Activated T-helper 17 cell treated with anti-CD3 and anti-CD28 coated beads, Interleukin-2, amount 50 U/mL, for 72 hours (primary cell): ENCODE measurements around the gene PNPLA6. TPM values are rescaled to one million over a fixed set of nuclear protein-coding genes. Genes with fewer than 3 reads are reported as not detected.
"Not testable (repeated sequence)": the region's sequence is repeated elsewhere in the genome, so short reads cannot be mapped to it uniquely, and the experiment has no call there.

Experiments
- ATAC-seq: fragments of 150-1000 bp; cut with Tn5 transposase; replicated peaks from 2 replicates; pipeline ENCODE4 v1.10.0; 2021; ENCODE audit warnings: mild to moderate bottlenecking, moderate library complexity
- H3K27ac Mint-ChIP-seq: one replicate; pipeline ENCODE4 v1.8.0; 2022; ENCODE audit warnings: mixed read lengths
- H3K27me3 Mint-ChIP-seq: one replicate; pipeline ENCODE4 v1.8.0; 2022; ENCODE audit warnings: mixed read lengths
- H3K36me3 Mint-ChIP-seq: one replicate; pipeline ENCODE4 v1.8.0; 2022; ENCODE audit warnings: low read depth, mild to moderate bottlenecking, mixed read lengths
- H3K4me1 Mint-ChIP-seq: one replicate; pipeline ENCODE4 v1.8.0; 2022; ENCODE audit warnings: mixed read lengths
- H3K4me3 Mint-ChIP-seq: one replicate; pipeline ENCODE4 v1.8.0; 2022; ENCODE audit warnings: mild to moderate bottlenecking, mixed read lengths
- H3K9me3 Mint-ChIP-seq: one replicate; pipeline ENCODE4 v1.8.0; 2022; ENCODE audit warnings: mixed read lengths
- total RNA-seq, 2 donors: library from RNA; stranded (reverse); gene quantifications; one replicate each; pipeline ENCODE4 v1.2.3, GENCODE V29; 2022

The PNPLA6 gene
- total RNA-seq, 2 donors from 2014 or later, result 146 to 163 TPM

DNA sequence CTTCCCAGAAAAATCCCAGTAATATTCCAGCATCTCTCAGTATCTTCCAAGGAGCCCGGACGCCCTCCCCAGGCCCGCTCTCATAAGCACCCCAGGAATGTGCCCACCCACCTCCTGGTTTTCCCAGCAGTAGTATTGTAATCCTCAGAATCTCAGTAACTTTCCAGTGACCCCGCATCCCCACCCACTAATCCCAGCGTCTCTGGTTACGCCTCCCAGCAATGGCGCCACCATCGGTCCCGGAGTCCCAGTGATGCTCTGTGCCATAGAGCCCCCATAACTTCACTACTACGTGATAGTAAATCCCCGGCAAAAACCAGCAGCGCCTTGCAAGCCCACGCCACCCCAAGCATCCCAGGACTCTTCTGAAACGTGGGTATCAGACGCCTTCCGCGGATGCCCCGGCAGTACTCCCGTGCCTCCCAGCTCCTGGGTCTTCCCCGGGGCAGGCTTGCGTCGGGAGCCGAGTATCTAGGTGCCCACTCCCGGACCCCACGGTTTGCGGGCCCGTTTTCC lies 928 bp upstream of the PNPLA6 start:
- H3K9me3 Mint-ChIP-seq, result no peaks in the 10 kb centered on the region
- no peaks in the 10 kb centered on the region for H3K4me1 Mint-ChIP-seq
- peak overlapping the region; percentile 98 for H3K4me3 Mint-ChIP-seq
- peak overlapping the region; percentile 95 for H3K27ac Mint-ChIP-seq
- H3K36me3 Mint-ChIP-seq, result peaks cover 35% of the 10 kb centered on the region
- peak; percentile 22 for ATAC-seq
- H3K27me3 Mint-ChIP-seq, result no peaks in the 10 kb centered on the region

DNA sequence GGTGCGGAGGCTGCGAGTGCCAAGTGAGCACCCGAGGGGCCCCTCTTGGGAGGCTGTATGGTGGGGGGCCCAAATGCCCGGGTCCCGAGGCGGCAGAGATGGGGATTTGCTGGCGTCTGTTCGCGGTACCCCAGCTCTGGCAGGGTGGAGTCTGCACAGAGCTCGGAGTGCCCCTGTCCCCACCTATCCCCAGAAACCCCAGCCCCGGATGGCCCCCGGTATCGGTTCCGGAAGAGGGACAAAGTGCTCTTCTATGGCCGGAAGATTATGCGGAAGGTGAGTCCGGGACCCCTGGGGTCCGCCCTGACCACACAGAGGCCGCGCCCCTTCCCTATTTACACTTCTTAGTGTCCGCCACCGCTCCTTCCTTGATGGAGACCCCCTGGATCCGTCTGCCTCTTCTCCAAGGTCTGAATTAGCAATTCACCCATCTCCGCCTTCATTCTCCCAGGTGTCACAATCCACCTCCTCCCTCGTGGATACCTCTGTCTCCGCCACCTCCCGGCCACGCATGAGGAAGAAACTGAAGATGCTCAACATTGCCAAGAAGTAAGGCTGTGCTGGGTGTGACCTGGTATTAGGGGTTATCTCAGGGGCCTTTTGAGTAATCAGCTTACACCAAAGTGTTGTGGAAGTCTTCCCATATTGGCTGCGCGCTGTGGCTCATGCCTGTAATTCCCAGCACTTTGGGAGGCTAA lies 630 bp downstream of the PNPLA6 start:
- H3K4me1 Mint-ChIP-seq, result no peaks in the 10 kb centered on the region
- H3K27ac Mint-ChIP-seq, result peak overlapping the region; percentile 95
- no peaks in the 10 kb centered on the region for H3K9me3 Mint-ChIP-seq
- ATAC-seq, result no peak
- H3K27me3 Mint-ChIP-seq, result no peaks in the 10 kb centered on the region
- peaks cover 46% of the 10 kb centered on the region for H3K36me3 Mint-ChIP-seq
- peak overlapping the region; percentile 98 for H3K4me3 Mint-ChIP-seq

- H3K4me3 Mint-ChIP-seq, ATAC-seq, H3K27ac Mint-ChIP-seq, H3K9me3 Mint-ChIP-seq, H3K4me1 Mint-ChIP-seq, H3K27me3 Mint-ChIP-seq: not testable (repeated sequence)
- H3K36me3 Mint-ChIP-seq, result peaks cover 70% of the 10 kb centered on the region
Observed at GRCh38 chr19:7538990-7539389, 3.5 kb downstream of the PNPLA6 start.

GRCh38 chr19:7539827-7540425 lies 4.4 kb downstream of the PNPLA6 start:
- Mint-ChIP-seq H3K27me3 (no peaks in the 10 kb centered on the region), H3K36me3 (peaks cover 72% of the 10 kb centered on the region), H3K27ac (no peak overlapping the region), H3K9me3 (no peaks in the 10 kb centered on the region), H3K4me1 (no peaks in the 10 kb centered on the region), H3K4me3 (no peak overlapping the region)
- ATAC-seq, result no peak

GRCh38 chr19:7540761-7541474 lies 5.4 kb downstream of the PNPLA6 start:
- Mint-ChIP-seq H3K9me3 (no peaks in the 10 kb centered on the region), H3K4me1 (peaks cover 3% of the 10 kb centered on the region), H3K27ac (no peak overlapping the region), H3K27me3 (no peaks in the 10 kb centered on the region), H3K4me3 (no peak overlapping the region), H3K36me3 (peaks cover 72% of the 10 kb centered on the region)
- peak; percentile 65 for ATAC-seq

- H3K9me3 Mint-ChIP-seq, result no peaks in the 10 kb centered on the region
- no peak for ATAC-seq
- no peak overlapping the region for H3K4me3 Mint-ChIP-seq
- H3K27me3 Mint-ChIP-seq, result no peaks in the 10 kb centered on the region
- no peak overlapping the region for H3K27ac Mint-ChIP-seq
- H3K4me1 Mint-ChIP-seq, result peaks cover 6% of the 10 kb centered on the region
- H3K36me3 Mint-ChIP-seq, result peaks cover 72% of the 10 kb centered on the region
Observed at GRCh38 chr19:7541475-7541824, 5.9 kb downstream of the PNPLA6 start.

DNA sequence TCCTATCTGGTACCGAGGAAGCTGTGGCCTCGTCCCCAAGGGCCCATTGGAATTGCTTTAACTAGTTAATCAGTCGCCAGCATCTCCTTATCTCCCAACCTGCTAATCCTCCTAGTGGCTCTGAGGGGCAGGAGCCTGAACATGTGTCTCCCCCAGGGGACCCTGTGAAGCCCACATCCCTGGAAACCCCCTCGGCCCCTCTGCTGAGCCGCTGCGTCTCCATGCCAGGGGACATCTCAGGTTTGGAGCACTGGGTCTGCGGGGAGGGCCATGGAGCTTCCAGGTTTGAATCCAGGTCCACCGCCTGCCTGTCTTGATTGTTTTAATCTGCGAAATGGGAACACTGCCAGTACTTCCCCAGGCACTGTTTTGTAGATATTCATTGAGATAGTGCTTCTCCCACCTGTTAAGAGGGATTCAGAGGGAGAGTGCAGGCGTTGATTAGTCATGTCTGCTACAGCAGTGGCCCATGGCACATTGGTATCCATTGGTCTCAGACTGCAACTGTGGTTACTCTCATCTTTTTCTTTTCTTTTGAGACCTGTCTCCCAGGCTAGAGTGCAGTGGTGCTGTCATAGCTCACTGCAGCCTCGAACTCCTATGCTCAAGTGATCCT lies 6.4 kb downstream of the PNPLA6 start:
- no peaks in the 10 kb centered on the region for H3K9me3 Mint-ChIP-seq
- H3K27me3 Mint-ChIP-seq, result no peaks in the 10 kb centered on the region
- no peak overlapping the region for H3K4me3 Mint-ChIP-seq
- peaks cover 6% of the 10 kb centered on the region for H3K4me1 Mint-ChIP-seq
- no peak for ATAC-seq
- H3K27ac Mint-ChIP-seq, result no peak overlapping the region
- H3K36me3 Mint-ChIP-seq, result peaks cover 67% of the 10 kb centered on the region

DNA sequence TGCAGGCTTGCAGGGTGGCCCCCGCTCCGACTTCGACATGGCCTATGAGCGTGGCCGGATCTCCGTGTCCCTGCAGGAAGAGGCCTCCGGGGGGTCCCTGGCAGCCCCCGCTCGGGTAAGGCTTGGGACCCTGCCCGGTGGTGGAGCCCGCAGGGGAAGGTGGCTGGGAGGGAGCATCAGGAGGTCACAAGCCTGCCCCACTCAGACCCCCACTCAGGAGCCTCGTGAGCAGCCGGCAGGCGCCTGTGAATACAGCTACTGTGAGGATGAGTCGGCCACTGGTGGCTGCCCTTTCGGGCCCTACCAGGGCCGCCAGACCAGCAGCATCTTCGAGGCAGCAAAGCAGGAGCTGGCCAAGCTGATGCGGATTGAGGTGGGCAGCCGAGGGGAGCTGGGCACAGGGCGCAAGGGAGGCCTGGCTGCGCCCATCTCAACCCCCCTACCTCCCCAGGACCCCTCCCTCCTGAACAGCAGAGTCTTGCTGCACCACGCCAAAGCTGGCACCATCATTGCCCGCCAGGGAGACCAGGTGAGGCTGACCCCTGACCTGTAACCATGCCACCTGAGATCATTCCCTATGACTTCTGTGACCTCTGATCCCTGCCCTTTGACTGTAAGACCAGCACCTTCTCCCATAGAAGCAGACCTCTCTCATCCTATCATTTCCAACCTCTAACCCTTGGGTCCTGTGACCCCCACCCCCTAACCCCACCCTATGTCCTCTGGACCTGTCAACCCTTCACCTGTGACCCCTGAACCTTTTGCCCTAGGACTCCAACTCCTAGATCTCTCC lies 7.2 kb downstream of the PNPLA6 start:
- Mint-ChIP-seq H3K27me3 (no peaks in the 10 kb centered on the region), H3K27ac (peak overlapping the region; percentile 51), H3K4me1 (peaks cover 6% of the 10 kb centered on the region), H3K4me3 (no peak overlapping the region), H3K36me3 (peaks cover 68% of the 10 kb centered on the region), H3K9me3 (no peaks in the 10 kb centered on the region)
- ATAC-seq, result no peak

- no peak for ATAC-seq
- H3K27ac Mint-ChIP-seq, result peak overlapping the region; percentile 36
- H3K4me1 Mint-ChIP-seq, result peaks cover 6% of the 10 kb centered on the region
- no peaks in the 10 kb centered on the region for H3K9me3 Mint-ChIP-seq
- peaks cover 62% of the 10 kb centered on the region for H3K36me3 Mint-ChIP-seq
- H3K27me3 Mint-ChIP-seq, result no peaks in the 10 kb centered on the region
- H3K4me3 Mint-ChIP-seq, result no peak overlapping the region
Observed at GRCh38 chr19:7544626-7545025, 9.1 kb downstream of the PNPLA6 start.

DNA sequence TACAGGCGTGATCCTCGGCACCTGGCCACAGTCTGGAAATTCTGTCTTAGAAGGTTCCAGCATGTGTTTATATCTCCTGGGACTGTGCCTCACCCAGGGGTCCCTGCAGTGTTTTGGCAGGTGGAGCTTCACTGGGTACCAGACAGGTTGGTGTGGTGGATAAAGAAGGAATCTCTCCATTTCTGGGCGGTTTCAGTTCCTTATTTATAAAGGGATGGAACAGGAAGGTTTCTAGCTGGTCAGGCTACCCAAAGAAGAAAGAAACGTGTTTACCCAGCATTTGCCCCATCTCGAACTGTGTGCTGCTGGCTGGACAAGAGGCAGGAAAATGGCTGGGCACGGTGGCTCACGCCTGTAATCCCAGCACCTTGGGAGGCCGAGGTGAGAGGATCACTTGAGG lies 9.8 kb downstream of the PNPLA6 start:
- H3K36me3 Mint-ChIP-seq, result peaks cover 60% of the 10 kb centered on the region
- H3K4me1 Mint-ChIP-seq, result peaks cover 6% of the 10 kb centered on the region
- no peak for ATAC-seq
- no peak overlapping the region for H3K27ac Mint-ChIP-seq
- H3K4me3 Mint-ChIP-seq, result no peak overlapping the region
- no peaks in the 10 kb centered on the region for H3K27me3 Mint-ChIP-seq
- H3K9me3 Mint-ChIP-seq, result no peaks in the 10 kb centered on the region

DNA sequence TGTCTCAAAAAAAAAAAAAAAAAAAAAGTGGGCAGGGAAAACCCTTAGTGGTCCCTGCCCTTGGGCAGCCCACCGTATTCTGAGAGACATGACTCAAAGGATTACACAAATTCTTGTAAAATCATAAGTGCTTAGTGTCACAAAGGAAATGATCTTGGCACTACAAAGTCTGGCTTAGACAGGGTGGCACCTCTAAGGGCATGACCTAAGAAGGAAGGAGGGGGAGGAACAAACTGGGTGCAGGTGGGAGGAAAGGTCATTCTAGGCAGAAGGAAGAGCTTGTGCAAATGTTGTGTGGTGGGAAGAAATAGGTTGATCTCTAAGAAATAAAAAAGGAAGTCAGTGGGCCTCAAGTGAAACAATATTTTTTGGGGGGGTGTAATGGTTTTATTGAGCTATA lies 10.4 kb downstream of the PNPLA6 start:
- no peaks in the 10 kb centered on the region for H3K9me3 Mint-ChIP-seq
- peaks cover 57% of the 10 kb centered on the region for H3K36me3 Mint-ChIP-seq
- H3K27me3 Mint-ChIP-seq, result no peaks in the 10 kb centered on the region
- peak; percentile 84 for ATAC-seq
- peak overlapping the region; percentile 23 for H3K4me3 Mint-ChIP-seq
- peaks cover 6% of the 10 kb centered on the region for H3K4me1 Mint-ChIP-seq
- H3K27ac Mint-ChIP-seq, result peak overlapping the region; percentile 39

DNA sequence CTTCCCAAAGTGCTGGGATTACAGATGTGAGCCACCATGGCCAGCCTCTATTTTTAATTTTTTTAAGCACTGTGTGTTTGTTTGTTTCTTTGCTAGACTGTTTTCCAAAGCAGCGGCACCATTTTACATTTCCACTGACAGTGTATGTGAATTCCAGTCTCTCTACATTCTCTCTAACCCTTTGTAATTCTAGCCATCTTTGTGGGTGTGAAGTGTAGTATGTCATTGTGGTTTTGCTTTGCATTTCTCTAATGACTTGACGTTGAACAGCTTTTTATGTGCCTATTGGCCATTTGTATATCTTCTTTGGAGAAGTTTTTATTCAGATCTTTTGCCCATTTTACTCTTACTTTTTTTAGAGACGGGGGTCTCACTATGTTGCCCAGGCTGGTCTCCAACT lies 11.6 kb downstream of the PNPLA6 start:
- H3K36me3 Mint-ChIP-seq, result peaks cover 55% of the 10 kb centered on the region

DNA sequence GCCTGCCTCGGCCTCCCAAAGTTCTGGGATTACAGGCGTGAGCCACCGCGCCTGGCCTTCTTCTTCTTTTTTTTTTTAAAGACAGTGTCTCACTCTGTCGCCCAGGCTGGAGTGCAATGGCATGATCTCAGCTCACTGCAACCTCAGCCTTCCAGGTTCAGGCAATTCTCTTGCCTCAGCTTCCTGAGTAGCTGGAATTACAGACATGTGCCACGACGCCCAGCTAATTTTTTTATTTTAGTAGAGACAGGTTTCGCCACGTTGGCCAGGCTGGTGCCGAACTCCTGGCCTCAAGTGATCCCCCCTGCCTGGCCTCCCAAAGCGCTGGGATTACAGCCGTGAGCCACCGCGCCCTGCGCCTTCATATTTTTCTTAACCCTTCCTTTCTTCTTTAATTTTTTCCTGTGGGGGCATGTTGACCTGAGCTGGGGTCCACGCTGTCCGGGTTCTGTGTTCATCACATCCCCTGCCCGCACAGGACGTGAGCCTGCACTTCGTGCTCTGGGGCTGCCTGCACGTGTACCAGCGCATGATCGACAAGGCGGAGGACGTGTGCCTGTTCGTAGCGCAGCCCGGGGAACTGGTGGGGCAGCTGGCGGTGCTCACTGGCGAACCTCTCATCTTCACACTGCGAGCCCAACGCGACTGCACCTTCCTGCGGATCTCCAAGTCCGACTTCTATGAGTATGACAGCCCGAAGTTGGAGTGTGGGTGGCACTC lies 14.1 kb downstream of the PNPLA6 start:
- peaks cover 58% of the 10 kb centered on the region for H3K36me3 Mint-ChIP-seq
- H3K4me3 Mint-ChIP-seq, result no peak overlapping the region

More for the DNA sequence above, 11.6 kb downstream of the PNPLA6 start:
- peaks cover 6% of the 10 kb centered on the region for H3K4me1 Mint-ChIP-seq
- H3K27ac Mint-ChIP-seq, result no peak overlapping the region
- H3K27me3 Mint-ChIP-seq, result no peaks in the 10 kb centered on the region
- H3K9me3 Mint-ChIP-seq, result no peaks in the 10 kb centered on the region
- no peak for ATAC-seq
- no peak overlapping the region for H3K4me3 Mint-ChIP-seq

More for the DNA sequence above, 14.1 kb downstream of the PNPLA6 start:
- peaks cover 6% of the 10 kb centered on the region for H3K4me1 Mint-ChIP-seq
- H3K27me3 Mint-ChIP-seq, result no peaks in the 10 kb centered on the region
- no peak for ATAC-seq
- no peaks in the 10 kb centered on the region for H3K9me3 Mint-ChIP-seq
- H3K27ac Mint-ChIP-seq, result no peak overlapping the region
